ENCODE data around the gene PRPH2. TPM values are rescaled to one million over a fixed set of nuclear protein-coding genes. Genes with fewer than 3 reads are reported as not detected.

Gene PRPH2
- total RNA-seq, 1 experiment from 2014 or later = not detected

Other genes with a start within 250 kb of the PRPH2 start
- 23.1 and 24.5 TPM in 2 replicates for gene UBR2, start 158.6 kb downstream of the PRPH2 start, total RNA-seq (2014; rRNA removed; shearing (Covaris generic))
- gene TBCC, start 23.5 kb upstream of the PRPH2 start, total RNA-seq (2014; rRNA removed; shearing (Covaris generic)) = 68.0 and 78.1 TPM in 2 replicates
- gene BICRAL, start 59.5 kb upstream of the PRPH2 start, total RNA-seq (2014; rRNA removed; shearing (Covaris generic)) = 2.4 and 3.0 TPM in 2 replicates
- 285 and 307 TPM in 2 replicates for gene RPL7L1, start 157.0 kb upstream of the PRPH2 start, total RNA-seq (2014; rRNA removed; shearing (Covaris generic))
- not detected in 2 replicates for gene PTCRA, start 193.5 kb upstream of the PRPH2 start, total RNA-seq (2014; rRNA removed; shearing (Covaris generic))
- 33.4 and 45.0 TPM in 2 replicates for gene CNPY3, start 206.9 kb upstream of the PRPH2 start, total RNA-seq (2014; rRNA removed; shearing (Covaris generic))
- 1.5 TPM in 1 of 2 replicates, not detected in the other for gene GNMT, start 238.2 kb upstream of the PRPH2 start, total RNA-seq (2014; rRNA removed; shearing (Covaris generic))